ENCODE data around the gene FYTTD1. TPM values are rescaled to one million over a fixed set of nuclear protein-coding genes. Genes with fewer than 3 reads are reported as not detected.

FYTTD1 gene
- total RNA-seq, 1 donor from 2014 or later = 44.0 TPM

- Histone ChIP-seq H3K27me3 (no peaks in the 10 kb centered on the region), H3K4me1 (peaks cover 44% of the 10 kb centered on the region), H3K9me3 (no peaks in the 10 kb centered on the region), H3K36me3 (no peaks in the 10 kb centered on the region), H3K4me3 (no peak overlapping the region), H3K27ac (peak overlapping the region; percentile 44)
- no peak for DNase-seq (ENCODE audit: extremely low spot score in 2 of 2)
- intact Hi-C loops (cut with DNase I) = no loop called here
- TF ChIP-seq POLR2A (IDR thresholded peaks at IDR 0.05) (no peak), POLR2AphosphoS5 (IDR thresholded peaks at IDR 0.05; ENCODE audit: insufficient read depth in 1 of 2, low read depth in 1 of 2) (no peak)
- TF ChIP-seq, protein P1, sequence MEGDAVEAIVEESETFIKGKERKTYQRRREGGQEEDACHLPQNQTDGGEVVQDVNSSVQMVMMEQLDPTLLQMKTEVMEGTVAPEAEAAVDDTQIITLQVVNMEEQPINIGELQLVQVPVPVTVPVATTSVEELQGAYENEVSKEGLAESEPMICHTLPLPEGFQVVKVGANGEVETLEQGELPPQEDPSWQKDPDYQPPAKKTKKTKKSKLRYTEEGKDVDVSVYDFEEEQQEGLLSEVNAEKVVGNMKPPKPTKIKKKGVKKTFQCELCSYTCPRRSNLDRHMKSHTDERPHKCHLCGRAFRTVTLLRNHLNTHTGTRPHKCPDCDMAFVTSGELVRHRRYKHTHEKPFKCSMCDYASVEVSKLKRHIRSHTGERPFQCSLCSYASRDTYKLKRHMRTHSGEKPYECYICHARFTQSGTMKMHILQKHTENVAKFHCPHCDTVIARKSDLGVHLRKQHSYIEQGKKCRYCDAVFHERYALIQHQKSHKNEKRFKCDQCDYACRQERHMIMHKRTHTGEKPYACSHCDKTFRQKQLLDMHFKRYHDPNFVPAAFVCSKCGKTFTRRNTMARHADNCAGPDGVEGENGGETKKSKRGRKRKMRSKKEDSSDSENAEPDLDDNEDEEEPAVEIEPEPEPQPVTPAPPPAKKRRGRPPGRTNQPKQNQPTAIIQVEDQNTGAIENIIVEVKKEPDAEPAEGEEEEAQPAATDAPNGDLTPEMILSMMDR (IDR thresholded peaks at IDR 0.05) = no peak
These were observed 58.4 kb downstream of the FYTTD1 start for GRCh38 chr3:197807969-197808587.

DNA sequence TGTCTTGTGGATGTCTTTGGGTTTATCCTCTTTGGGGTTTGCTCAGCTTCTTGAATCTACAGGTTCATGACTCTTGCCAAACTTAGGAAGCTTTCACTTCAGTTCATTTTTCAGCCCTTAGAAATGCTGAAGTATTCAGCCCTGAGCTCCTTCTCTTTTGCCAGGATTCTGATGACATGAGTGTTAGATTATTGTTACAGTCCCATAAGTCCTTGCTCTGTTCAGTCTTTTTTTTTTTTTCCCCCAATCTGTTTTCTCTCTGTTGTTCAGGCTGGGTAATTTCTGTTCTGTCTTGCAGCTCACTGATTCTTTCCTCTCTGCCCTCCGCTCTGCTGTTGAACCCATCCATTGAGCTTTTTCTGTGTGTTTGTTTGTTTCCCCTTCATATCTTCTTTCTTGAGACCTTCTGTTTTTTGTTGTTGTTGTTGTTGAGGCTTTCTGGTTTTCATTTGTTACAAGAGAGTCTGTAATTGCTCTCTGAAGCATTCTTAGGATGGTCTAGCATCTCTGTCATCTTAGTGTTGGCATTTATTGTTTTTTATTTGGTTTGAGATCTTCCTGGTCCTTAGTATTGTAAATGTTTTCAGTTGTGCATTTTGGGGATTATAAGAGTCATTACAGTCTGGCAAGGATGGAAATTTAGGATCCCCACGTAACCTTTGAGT is 59.8 kb downstream of the FYTTD1 start:
- no peak for TF ChIP-seq POLR2A (IDR thresholded peaks at IDR 0.05)
- TF ChIP-seq, protein P1 (IDR thresholded peaks at IDR 0.05) = no peak
- no peak for TF ChIP-seq POLR2AphosphoS5 (IDR thresholded peaks at IDR 0.05; ENCODE audit: insufficient read depth in 1 of 2, low read depth in 1 of 2)
- Histone ChIP-seq H3K27me3 (no peaks in the 10 kb centered on the region), H3K4me3 (no peak overlapping the region), H3K27ac (peak overlapping the region; percentile 44), H3K9me3 (no peaks in the 10 kb centered on the region), H3K36me3 (no peaks in the 10 kb centered on the region), H3K4me1 (peaks cover 40% of the 10 kb centered on the region)
- intact Hi-C loops (cut with DNase I) = no loop called here
- DNase-seq (ENCODE audit: extremely low spot score in 2 of 2) = no peak

DNA sequence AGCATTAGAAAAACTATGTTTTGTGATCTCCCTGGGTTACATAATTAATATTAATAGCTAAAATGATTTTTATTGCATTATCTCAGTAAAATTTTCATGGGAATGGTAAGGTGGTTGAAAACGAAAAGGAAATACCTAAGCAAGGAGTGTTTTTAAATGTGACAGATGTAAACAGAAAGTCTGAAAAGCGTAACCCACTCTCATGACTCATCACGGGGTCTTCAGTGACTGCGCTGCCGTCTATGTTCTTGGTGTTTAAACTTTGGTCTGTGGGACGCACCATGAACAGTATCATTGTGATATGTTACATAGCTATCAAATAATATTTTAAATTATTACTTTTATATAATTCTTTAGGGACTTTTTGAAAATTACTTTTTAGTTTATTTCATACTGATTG is 61.2 kb downstream of the FYTTD1 start:
- no peak overlapping the region for H3K27ac ChIP-seq
- H3K36me3 ChIP-seq = no peaks in the 10 kb centered on the region
- no peaks in the 10 kb centered on the region for H3K9me3 ChIP-seq
- TF ChIP-seq POLR2A (IDR thresholded peaks at IDR 0.05) (no peak), POLR2AphosphoS5 (IDR thresholded peaks at IDR 0.05; ENCODE audit: insufficient read depth in 1 of 2, low read depth in 1 of 2) (no peak)
- TF ChIP-seq, protein P1 (IDR thresholded peaks at IDR 0.05) = no peak
- H3K4me1 ChIP-seq = peaks cover 40% of the 10 kb centered on the region
- H3K27me3 ChIP-seq = no peaks in the 10 kb centered on the region
- H3K4me3 ChIP-seq = no peak overlapping the region
- DNase-seq (ENCODE audit: extremely low spot score in 2 of 2) = no peak
- intact Hi-C loops (cut with DNase I) = no loop called here

- TF ChIP-seq POLR2A (IDR thresholded peaks at IDR 0.05) = no peak
- TF ChIP-seq, protein P1 (IDR thresholded peaks at IDR 0.05) = no peak
- TF ChIP-seq POLR2AphosphoS5 (IDR thresholded peaks at IDR 0.05; ENCODE audit: insufficient read depth in 1 of 2, low read depth in 1 of 2) = peak in 1 of 2 donors; percentile 57
- no peak for DNase-seq (ENCODE audit: extremely low spot score in 2 of 2)
- H3K9me3 ChIP-seq = no peaks in the 10 kb centered on the region
- no peaks in the 10 kb centered on the region for H3K27me3 ChIP-seq
- no peaks in the 10 kb centered on the region for H3K36me3 ChIP-seq
- intact Hi-C loops (cut with DNase I) = no loop called here
- peak overlapping the region; percentile 26 for H3K27ac ChIP-seq
- H3K4me1 ChIP-seq = peaks cover 40% of the 10 kb centered on the region
- H3K4me3 ChIP-seq = no peak overlapping the region
These were observed 61.7 kb downstream of the FYTTD1 start for GRCh38 chr3:197811343-197811742.

DNA sequence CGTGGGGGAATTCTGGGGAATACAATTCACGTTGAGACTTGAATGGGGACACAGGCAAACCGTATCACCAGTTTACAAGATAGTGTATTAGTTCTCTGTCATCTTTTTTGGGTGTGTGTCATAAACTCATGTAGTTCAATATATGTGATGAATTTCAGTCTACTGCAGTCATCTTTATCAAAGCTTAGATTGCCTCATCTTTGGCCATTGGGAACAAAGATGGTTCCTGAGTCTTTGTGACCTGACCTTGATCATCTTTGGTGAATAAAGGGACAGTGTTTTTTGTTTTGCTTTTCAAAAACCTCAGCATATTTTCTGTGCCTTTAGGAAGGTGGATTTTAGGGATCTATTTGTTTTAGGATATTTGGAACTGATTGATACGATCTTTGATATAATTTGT is 64.7 kb downstream of the FYTTD1 start:
- no peaks in the 10 kb centered on the region for H3K9me3 ChIP-seq
- TF ChIP-seq POLR2A (IDR thresholded peaks at IDR 0.05) (no peak), POLR2AphosphoS5 (IDR thresholded peaks at IDR 0.05; ENCODE audit: insufficient read depth in 1 of 2, low read depth in 1 of 2) (no peak)
- TF ChIP-seq, protein P1 (IDR thresholded peaks at IDR 0.05) = no peak
- no peak overlapping the region for H3K27ac ChIP-seq
- H3K4me3 ChIP-seq = no peak overlapping the region
- H3K36me3 ChIP-seq = no peaks in the 10 kb centered on the region
- H3K4me1 ChIP-seq = peaks cover 23% of the 10 kb centered on the region
- intact Hi-C loops (cut with DNase I) = no loop called here
- DNase-seq (ENCODE audit: extremely low spot score in 2 of 2) = no peak
- H3K27me3 ChIP-seq = no peaks in the 10 kb centered on the region
